Keratinocyte (primary cell): ENCODE measurements around the gene TBC1D16.

Experiments used
- CTCF ChIP-seq, 3 experiments: IDR thresholded peaks in 1 of 3; conservative IDR thresholded peaks in 1 of 3; optimal IDR thresholded peaks in 1 of 3; 2 replicates in 2 of 3; 3 replicates in 1 of 3; pipeline versions ENCODE3 to v1.5.1; 2011; ENCODE audit warnings: low read length in 3 of 3, mild to moderate bottlenecking in 3 of 3, moderate library complexity in 2 of 3, control low read depth in 1 of 3, inconsistent platforms in 1 of 3; ENCODE audit not compliant: insufficient read depth in 2 of 3; ENCODE audit errors: extremely low read depth in 1 of 3
- EZH2 ChIP-seq: IDR thresholded peaks from one replicate; pipeline ENCODE4 v1.6.1; 2012; ENCODE audit warnings: inconsistent platforms, mild to moderate bottlenecking, low read length, moderate library complexity

- no peak for TF ChIP-seq CTCF (optimal IDR thresholded peaks at IDR 0.05 in 1 of 3, IDR thresholded peaks at IDR 0.05 in 1 of 3, conservative IDR thresholded peaks at IDR 0.05 in 1 of 3; ENCODE audit: extremely low read depth in 1 of 3, insufficient read depth in 2 of 3, low read length in 3 of 3)
- no peak for TF ChIP-seq EZH2
Observed at GRCh38 chr17:80058311-80058955, 22.8 kb upstream of the TBC1D16 start.
